GM18873 (cell line): ENCODE data around the gene LRP1.

Source experiments
- ATAC-seq: cut with Tn5 transposase; IDR thresholded peaks from one replicate; pipeline ENCODE4 v1.9.1; 2021; ENCODE audit warnings: mild to moderate bottlenecking, moderate library complexity, moderate number of reproducible peaks; ENCODE audit not compliant: unreplicated experiment, low FRiP score

LRP1 gene

GRCh38 chr12:57241402-57242310 lies 113.4 kb downstream of the LRP1 start:
- no peak for ATAC-seq

- no peak for ATAC-seq
Observed at GRCh38 chr12:57242329-57242690, 114.0 kb downstream of the LRP1 start.

- no peak for ATAC-seq
Observed at GRCh38 chr12:57242691-57243454, 114.6 kb downstream of the LRP1 start.

DNA sequence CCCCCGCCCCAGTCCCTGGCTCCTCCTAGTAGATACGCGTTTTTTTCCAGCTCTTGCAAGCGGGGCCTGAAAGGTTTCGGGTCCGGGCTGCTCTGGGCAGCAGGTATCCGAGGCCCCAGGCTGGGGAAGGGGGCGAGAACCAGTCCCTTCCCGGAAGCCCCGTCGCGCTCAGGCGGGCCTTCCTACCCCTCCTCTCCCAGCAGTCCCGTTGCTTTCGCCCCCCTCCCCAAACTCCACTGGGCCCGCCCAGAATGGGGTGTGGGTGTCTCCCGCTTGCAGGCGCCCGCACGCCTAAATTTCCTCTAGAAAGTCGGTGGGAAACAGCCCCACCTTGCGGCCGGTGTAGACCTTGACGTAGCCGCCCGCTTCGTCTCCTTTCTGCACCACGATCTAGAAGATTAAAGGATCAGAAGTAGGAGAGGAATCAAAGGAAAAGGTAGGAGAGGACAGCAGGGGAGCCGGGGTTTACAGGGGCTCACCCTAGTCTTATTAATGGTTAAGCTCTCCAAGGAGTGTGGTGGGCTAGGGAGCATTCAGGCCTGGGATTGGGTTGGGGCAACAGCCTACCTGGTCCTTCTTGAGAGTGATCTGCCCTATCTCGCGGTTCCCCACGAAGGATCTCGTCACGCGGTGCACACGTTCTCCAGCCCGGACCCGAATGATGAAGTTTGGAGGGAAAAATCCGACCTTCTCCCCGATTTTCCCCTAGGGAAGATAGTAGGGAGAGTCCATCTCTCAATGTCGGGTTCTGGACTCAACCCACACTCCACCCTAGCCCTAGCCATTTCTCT lies 115.4 kb downstream of the LRP1 start:
- no peak for ATAC-seq

GRCh38 chr12:57244312-57244696 lies 116.0 kb downstream of the LRP1 start:
- ATAC-seq = no peak

DNA sequence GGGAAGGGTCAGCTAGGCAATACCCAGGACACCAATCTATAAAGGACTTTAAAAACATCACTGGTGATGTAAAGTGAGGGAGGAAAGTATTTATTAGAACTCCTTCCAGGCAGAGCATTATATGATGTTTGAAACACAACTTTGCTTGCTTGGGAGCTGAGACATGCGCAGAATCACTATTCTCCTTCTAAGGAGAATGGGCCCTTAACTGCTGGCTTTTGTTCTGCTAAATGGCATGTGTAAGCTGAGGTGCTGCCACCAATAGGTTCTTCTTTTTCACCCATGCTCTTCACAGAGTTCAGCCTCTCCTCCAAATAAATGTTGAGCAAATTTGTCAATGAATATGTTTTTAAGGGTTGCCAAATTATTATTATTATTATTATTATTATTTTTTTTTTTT lies 118.8 kb downstream of the LRP1 start:
- no peak for ATAC-seq

- no peak for ATAC-seq
Observed at GRCh38 chr12:57248934-57249742, 120.9 kb downstream of the LRP1 start.

- no peak for ATAC-seq
Observed at GRCh38 chr12:57250541-57250940, 122.3 kb downstream of the LRP1 start.

- ATAC-seq = no peak
Observed at GRCh38 chr12:57250956-57251355, 122.7 kb downstream of the LRP1 start, which contains the start of gene STAC3. STAC3 (minus strand) TSS chr12:57251187; CDS start chr12:57249636, 1,551 bp downstream.

- ATAC-seq = no peak
Observed at GRCh38 chr12:57254506-57255280, 126.4 kb downstream of the LRP1 start.

GRCh38 chr12:57255916-57256315 lies 127.6 kb downstream of the LRP1 start:
- no peak for ATAC-seq

DNA sequence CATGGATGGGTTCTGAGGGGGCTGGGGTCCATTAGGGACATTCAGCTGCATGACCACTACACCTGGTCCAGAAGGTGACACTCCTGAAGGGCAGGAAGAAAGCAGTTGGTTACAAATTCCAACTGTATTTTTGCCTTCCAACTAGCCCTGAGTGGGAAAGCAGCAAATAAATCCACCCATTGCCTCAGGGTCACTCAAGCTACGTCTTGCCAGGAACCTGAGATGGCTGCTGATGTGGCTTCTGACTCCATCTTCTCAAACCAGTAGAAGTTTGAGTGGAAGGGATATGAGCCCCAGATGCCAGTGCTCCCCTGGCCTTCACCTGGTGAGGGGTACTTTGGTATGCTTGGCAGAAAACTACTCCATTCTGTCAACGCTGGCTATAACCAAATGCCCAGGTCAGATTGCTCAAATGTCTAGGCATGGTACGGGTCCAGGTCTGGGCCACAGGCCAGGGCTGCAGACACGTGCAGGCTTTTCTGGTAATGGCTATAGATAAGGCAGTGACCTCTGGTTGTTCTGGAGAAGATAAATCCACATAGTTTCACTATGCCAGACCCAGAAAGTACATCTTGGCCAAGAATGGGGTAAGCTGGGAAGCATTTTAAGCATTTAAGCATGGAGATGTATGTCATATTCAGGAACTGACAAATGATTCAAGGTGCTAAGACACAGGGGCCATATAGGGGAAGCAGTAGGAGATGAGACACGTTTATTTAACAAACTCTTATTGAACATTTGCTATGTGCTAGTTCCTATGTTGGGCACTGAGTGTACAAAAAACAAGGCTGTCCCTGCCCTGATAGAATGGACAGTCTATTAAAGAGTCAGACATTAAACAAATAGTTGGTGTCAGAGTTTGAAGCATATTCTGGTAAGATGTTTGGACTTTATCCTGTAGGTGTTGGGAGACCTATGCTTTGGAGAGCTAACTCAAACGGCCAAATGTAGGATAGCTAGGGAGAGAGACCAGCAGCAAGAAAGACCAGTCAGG lies 131.0 kb downstream of the LRP1 start:
- no peak for ATAC-seq

DNA sequence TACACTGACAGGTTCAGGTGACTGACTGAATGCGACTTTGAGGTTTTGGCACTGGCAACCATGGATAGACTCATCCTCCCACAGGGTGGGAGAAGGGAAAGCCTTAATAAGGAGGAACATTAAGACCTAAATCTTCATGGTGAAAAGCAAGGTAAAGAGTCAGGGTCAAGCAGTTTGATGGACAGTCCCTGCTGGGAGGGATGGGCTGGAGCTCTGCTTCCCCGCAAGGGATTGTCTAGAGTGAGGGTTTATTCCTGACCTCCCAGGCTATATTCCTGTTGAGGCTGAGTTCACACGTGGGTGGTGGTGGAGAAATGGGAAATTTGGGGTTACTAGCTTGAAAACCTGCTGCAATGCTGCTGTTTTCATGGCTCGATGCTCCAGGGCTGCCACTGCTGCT lies 132.1 kb downstream of the LRP1 start:
- ATAC-seq = no peak

- ATAC-seq = no peak
Observed at GRCh38 chr12:57261428-57261865, 133.2 kb downstream of the LRP1 start.

DNA sequence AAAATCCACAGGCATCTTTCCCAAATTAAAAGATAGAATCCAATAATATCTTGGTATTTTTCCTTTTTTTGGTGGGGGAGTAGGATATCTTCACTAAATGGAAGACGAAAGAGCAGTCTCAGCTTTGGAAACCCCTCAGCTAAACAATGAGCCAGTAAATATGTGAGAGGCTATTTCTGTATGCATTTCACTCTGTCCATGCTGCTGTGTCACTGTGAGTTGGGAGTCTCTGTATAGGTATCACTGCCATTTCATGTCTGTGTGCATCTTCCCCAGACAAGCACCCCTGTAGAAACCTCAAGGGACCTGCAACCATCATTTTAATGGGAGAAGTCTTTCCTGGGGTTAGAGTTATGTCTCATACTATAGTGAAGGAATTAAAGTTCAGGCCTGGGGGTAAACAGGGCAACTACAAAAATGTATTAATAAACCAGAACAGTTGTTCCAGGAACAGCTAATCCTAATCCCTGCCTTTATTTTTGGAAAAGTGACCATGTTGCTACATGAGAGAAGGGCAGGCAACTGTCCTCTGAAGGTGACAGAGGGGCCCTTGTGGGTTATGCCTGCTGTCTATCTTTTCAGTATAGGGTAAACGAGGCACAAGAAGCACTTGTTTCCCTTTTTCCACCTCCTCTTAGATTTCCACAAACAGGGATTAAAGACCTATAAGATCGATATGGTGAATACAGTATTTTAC lies 134.0 kb downstream of the LRP1 start:
- no peak for ATAC-seq
